ENCODE data around the gene GAS5. TPM values are rescaled to one million over a fixed set of nuclear protein-coding genes. Genes with fewer than 3 reads are reported as not detected.

The GAS5 gene
- polyA plus RNA-seq, 1 experiment: 839 TPM

Other genes with a start within 250 kb of the GAS5 start
- gene TEX50, start 232.7 kb downstream of the GAS5 start, polyA plus RNA-seq (2011; rRNA removed): not detected in 2 replicates
- gene ANKRD45, start 198.1 kb downstream of the GAS5 start, polyA plus RNA-seq (2011; rRNA removed): not detected in 2 replicates
- gene KLHL20, start 153.0 kb downstream of the GAS5 start, polyA plus RNA-seq (2011; rRNA removed): 11.0 and 15.5 TPM in 2 replicates
- gene DARS2, start 43.3 kb downstream of the GAS5 start, polyA plus RNA-seq (2011; rRNA removed): 15.8 and 24.3 TPM in 2 replicates
- gene CENPL, start 43.1 kb downstream of the GAS5 start, polyA plus RNA-seq (2011; rRNA removed): 8.3 and 13.2 TPM in 2 replicates
- 1.8 and 2.1 TPM in 2 replicates for gene ZBTB37, start 391 bp upstream of the GAS5 start, polyA plus RNA-seq (2011; rRNA removed)
- gene SERPINC1, start 49.3 kb upstream of the GAS5 start, polyA plus RNA-seq (2011; rRNA removed): 0.05 and 0.16 TPM in 2 replicates
- gene RC3H1, start 154.4 kb upstream of the GAS5 start, polyA plus RNA-seq (2011; rRNA removed): 10.6 and 14.1 TPM in 2 replicates

Measured in BJ (cell line).